A549 (cell line): ENCODE results near the gene TMED5. TPM values are rescaled to one million over a fixed set of nuclear protein-coding genes. Genes with fewer than 3 reads are reported as not detected.

Source experiments
- ATAC-seq, 2 experiments: fragments of 200-7000 bp in 1 of 2; fragments of >200 bp in 1 of 2; cut with Nextera tagmentation in 1 of 2; cut with Tn5 transposase in 1 of 2; 3 replicates each; pipeline versions ENCODE4 v1.8.0 to v1.9.1; 2018 to 2020; ENCODE audit warnings: mild to moderate bottlenecking in 1 of 2, moderate library complexity in 1 of 2
- CTCF ChIA-PET: fragments of 300-600 bp; sonication (Branson Sonifier 250); formaldehyde crosslinking; extraction: SDS; loops from one replicate; lab custom pipeline; 2021; ENCODE audit warnings: antibody characterized with exemption, inconsistent platforms; lab: Yijun Ruan, JAX
- POLR2A ChIA-PET: fragments of 350-600 bp; formaldehyde crosslinking; extraction: SDS; loops from one replicate; lab custom pipeline; 2021; ENCODE audit warnings: antibody characterized with exemption, inconsistent platforms; lab: Yijun Ruan, JAX
- DNase-seq, 2 experiments: peaks; one replicate each; pipeline versions ENCODE4 v3.0.0 to v3.0.0-alpha.2; 2011 to 2016; ENCODE audit warnings: low read depth in 1 of 2, low spot score in 1 of 2
- FAIRE-seq: peaks from 2 replicates; lab custom pipeline; 2011; peaks lifted over from hg19 to GRCh38; lab: Jason Lieb, UNC
- H3K27ac ChIP-seq, 2 experiments: fragments of >200 bp; sonication (Bioruptor Twin); formaldehyde crosslinking; 3 replicates each; pipeline ENCODE4 v1.5.1; 2016 to 2017
- H3K4me1 ChIP-seq: fragments of >200 bp; sonication (Bioruptor Twin); formaldehyde crosslinking; 3 replicates; pipeline ENCODE4 v1.6.1; 2016
- H3K4me2 ChIP-seq: fragments of >200 bp; sonication (Bioruptor Twin); formaldehyde crosslinking; 3 replicates; pipeline ENCODE4 v1.6.1; 2016
- H3K4me3 ChIP-seq: fragments of >200 bp; sonication (Bioruptor Twin); formaldehyde crosslinking; 3 replicates; pipeline ENCODE4 v1.5.1; 2016
- H3K9me3 ChIP-seq: fragments of >200 bp; sonication (Bioruptor Twin); formaldehyde crosslinking; 3 replicates; pipeline ENCODE4 v1.6.1; 2016
- ATOH8 ChIP-seq: fragments of 250-450 bp; sonication (Bioruptor Pico); IDR thresholded peaks from 2 replicates; pipeline ENCODE4 v1.5.0; 2020; ENCODE audit warnings: low read depth, mild to moderate bottlenecking, moderate library complexity
- BCL3 ChIP-seq: fragments of >200 bp; sonication (Bioruptor Twin); formaldehyde crosslinking; IDR thresholded peaks from 3 replicates; pipeline ENCODE4 v1.6.1; 2016
- CBX8 ChIP-seq: fragments of 200-600 bp; sonication (generic); IDR thresholded peaks from 2 replicates; pipeline ENCODE4 v1.6.1; 2016
- EHF ChIP-seq: fragments of 250-450 bp; sonication (Bioruptor Pico); IDR thresholded peaks from 2 replicates; pipeline ENCODE4 v1.5.0; 2020; ENCODE audit warnings: mild to moderate bottlenecking
- ELK1 ChIP-seq: fragments of 150-350 bp; IDR thresholded peaks from 2 replicates; pipeline ENCODE4 v1.6.1; 2014; ENCODE audit warnings: low read depth, mild to moderate bottlenecking, low read length
- ESRRA ChIP-seq: fragments of 150-350 bp; IDR thresholded peaks from 2 replicates; pipeline ENCODE4 v1.6.1; 2014; ENCODE audit warnings: mild to moderate bottlenecking, low read length, borderline replicate concordance
- FOSB ChIP-seq: fragments of 250-450 bp; sonication (Bioruptor Pico); IDR thresholded peaks from 2 replicates; pipeline ENCODE4 v1.5.0; 2020; ENCODE audit warnings: mild to moderate bottlenecking, moderate library complexity
- FOSL2 ChIP-seq, 2 experiments: fragments of 450-650 bp in 1 of 2; fragments of >200 bp in 1 of 2; sonication (Bioruptor Twin) in 1 of 2; formaldehyde crosslinking; IDR thresholded peaks; 2 replicates each; pipeline versions ENCODE4 v1.5.0 to v1.6.1; 2016 to 2020; ENCODE audit warnings: mild to moderate bottlenecking in 1 of 2, moderate library complexity in 1 of 2
- HES2 ChIP-seq: fragments of >200 bp; sonication (Bioruptor Twin); formaldehyde crosslinking; IDR thresholded peaks from 2 replicates; pipeline ENCODE4 v1.6.1; 2016
- HOXA7 ChIP-seq: fragments of 250-450 bp; sonication (Bioruptor Pico); IDR thresholded peaks from 2 replicates; pipeline ENCODE4 v1.5.0; 2020; ENCODE audit warnings: mild to moderate bottlenecking, moderate library complexity
- JUN ChIP-seq, 2 experiments: fragments of >200 bp; sonication (Bioruptor Twin); formaldehyde crosslinking; IDR thresholded peaks; 2 replicates in 1 of 2; 3 replicates in 1 of 2; pipeline ENCODE4 v1.6.1; 2016 to 2017
- JUNB ChIP-seq: fragments of >200 bp; sonication (Bioruptor Twin); formaldehyde crosslinking; IDR thresholded peaks from 2 replicates; pipeline ENCODE4 v1.6.1; 2016
- MAFK ChIP-seq: fragments of 450-650 bp; IDR thresholded peaks from 2 replicates; pipeline ENCODE4 v1.6.1; 2014; ENCODE audit not compliant: partially characterized antibody
- MAX ChIP-seq: IDR thresholded peaks from 2 replicates; pipeline ENCODE4 v1.6.1; 2012
- NFE2L2 ChIP-seq: fragments of 150-350 bp; conservative IDR thresholded peaks from 2 replicates; pipeline ENCODE4 v1.6.1; 2014; ENCODE audit warnings: low read length
- NPAS2 ChIP-seq: fragments of 250-450 bp; sonication (Bioruptor Pico); IDR thresholded peaks from 2 replicates; pipeline ENCODE4 v1.8.0; 2022; ENCODE audit warnings: mild to moderate bottlenecking, moderate library complexity, borderline replicate concordance
- POLR2A ChIP-seq: IDR thresholded peaks from 2 replicates; pipeline ENCODE4 v1.6.1; 2012; ENCODE audit warnings: mild to moderate bottlenecking, low read length
- RARB ChIP-seq: fragments of 250-450 bp; sonication (Bioruptor Pico); IDR thresholded peaks from 2 replicates; pipeline ENCODE4 v1.8.0; 2021; ENCODE audit warnings: mild to moderate bottlenecking, moderate library complexity
- RCOR1 ChIP-seq: fragments of 150-350 bp; IDR thresholded peaks from 2 replicates; pipeline ENCODE4 v1.6.1; 2014; ENCODE audit warnings: antibody characterized with exemption, low read length, low read depth
- SMC3 ChIP-seq: fragments of >200 bp; sonication (Bioruptor Twin); formaldehyde crosslinking; IDR thresholded peaks from 3 replicates; pipeline ENCODE4 v1.6.1; 2018; ENCODE audit warnings: inconsistent platforms
- ZC3H11A ChIP-seq: fragments of 450-650 bp; IDR thresholded peaks from 2 replicates; pipeline ENCODE4 v1.6.1; 2014; ENCODE audit warnings: antibody characterized with exemption, mild to moderate bottlenecking
- ZNF302 ChIP-seq: fragments of 250-450 bp; sonication (Bioruptor Pico); IDR thresholded peaks from 2 replicates; pipeline ENCODE4 v1.9.0; 2021; ENCODE audit warnings: inconsistent platforms, mild to moderate bottlenecking, moderate library complexity
- WGBS: methylation state at CpG from one replicate; pipeline ENCODE4 v1.1.6; 2017; ENCODE audit errors: missing lambda C conversion rate; 5-methylcytosine and 5-hydroxymethylcytosine counted together
- polyA plus RNA-seq, 4 experiments: library from polyadenylated mRNA; depleted of rRNA in 3 of 4; stranded (reverse); fragments of >200 nt; fragmentation: RNase III in 1 of 4; extraction: RNeasy Plus Mini Kit Qiagen cat#74134 plus additional on column Dnase treatment in 1 of 4; gene quantifications; 2 replicates in 3 of 4; 3 replicates in 1 of 4; pipeline ENCODE4 v1.2.3, GENCODE V29; 2011 to 2017

The TMED5 gene
- polyA plus RNA-seq, 2 of the 4 experiments (the other 2 are of a cell fraction): 40.4 to 70.7 TPM

- no peak for TF ChIP-seq CBX8
- no peak for TF ChIP-seq POLR2A
- no peak for TF ChIP-seq ELK1
- no peak for TF ChIP-seq JUNB
- TF ChIP-seq NPAS2 (CRISPR knock-in tag): no peak
- TF ChIP-seq HOXA7 (CRISPR knock-in tag): no peak
- TF ChIP-seq MAX: no peak
- no peak for TF ChIP-seq FOSL2 (IDR thresholded peaks at IDR 0.05)
- TF ChIP-seq FOSL2 (CRISPR knock-in tag; IDR thresholded peaks at IDR 0.05): no peak
- TF ChIP-seq RARB (CRISPR knock-in tag): no peak
- TF ChIP-seq ZC3H11A: no peak
- TF ChIP-seq ESRRA: no peak
- no peak for TF ChIP-seq HES2
- no peak for TF ChIP-seq EHF (CRISPR knock-in tag)
- no peak for TF ChIP-seq SMC3
- no peak for TF ChIP-seq ZNF302 (CRISPR knock-in tag)
- TF ChIP-seq BCL3: no peak
- no peak for TF ChIP-seq JUN (IDR thresholded peaks at IDR 0.05)
- TF ChIP-seq FOSB (CRISPR knock-in tag): no peak
- no peak for TF ChIP-seq RCOR1
- no peak for TF ChIP-seq ATOH8
- Histone ChIP-seq H3K9me3 (no peaks in the 10 kb centered on the region), H3K27ac (no peak overlapping the region), H3K4me2 (no peak overlapping the region), H3K4me3 (no peak overlapping the region), H3K4me1 (no peaks in the 10 kb centered on the region)
- no peak for DNase-seq
- FAIRE-seq: no peak
- ChIA-PET CTCF (interaction anchor here (0.9 kb wide), 1 partner anchor 15 kb away, joined by 3 read pairs; no protein-coding TSS in a partner anchor), POLR2A (no interaction called here)
- no peak for ATAC-seq
Observed at GRCh38 chr1:93129507-93130099, 50.6 kb downstream of the TMED5 start.

- Histone ChIP-seq H3K4me2 (no peak overlapping the region), H3K4me1 (no peaks in the 10 kb centered on the region), H3K27ac (no peak overlapping the region), H3K4me3 (no peak overlapping the region), H3K9me3 (no peaks in the 10 kb centered on the region)
- no peak for TF ChIP-seq NFE2L2
- TF ChIP-seq MAFK: peak; percentile 86
- ChIA-PET CTCF (no interaction called here), POLR2A (no interaction called here)
- WGBS: 95% methylated on average over 4 of the region's 4 CpGs
- DNase-seq (no peak), ATAC-seq (no peak), FAIRE-seq (no peak)
Observed at GRCh38 chr1:93124556-93125355, 55.5 kb downstream of the TMED5 start.
